DMS153 treated with DMSO at 0.1 percent for 48 hours (cell line): Measurements from ENCODE around the gene SNX14.
A peak's percentile ranks its signal among the peaks of the same experiment; 100 is the strongest.
"Not testable (repeated sequence)": the region's sequence is repeated elsewhere in the genome, so short reads cannot be mapped to it uniquely, and the experiment has no call there.

Experiments used
- DNase-seq: peaks from one replicate; lab custom pipeline; 2025; ENCODE audit not compliant: unreplicated experiment; lab: John Stamatoyannopoulos, UW

Gene SNX14, protein sequence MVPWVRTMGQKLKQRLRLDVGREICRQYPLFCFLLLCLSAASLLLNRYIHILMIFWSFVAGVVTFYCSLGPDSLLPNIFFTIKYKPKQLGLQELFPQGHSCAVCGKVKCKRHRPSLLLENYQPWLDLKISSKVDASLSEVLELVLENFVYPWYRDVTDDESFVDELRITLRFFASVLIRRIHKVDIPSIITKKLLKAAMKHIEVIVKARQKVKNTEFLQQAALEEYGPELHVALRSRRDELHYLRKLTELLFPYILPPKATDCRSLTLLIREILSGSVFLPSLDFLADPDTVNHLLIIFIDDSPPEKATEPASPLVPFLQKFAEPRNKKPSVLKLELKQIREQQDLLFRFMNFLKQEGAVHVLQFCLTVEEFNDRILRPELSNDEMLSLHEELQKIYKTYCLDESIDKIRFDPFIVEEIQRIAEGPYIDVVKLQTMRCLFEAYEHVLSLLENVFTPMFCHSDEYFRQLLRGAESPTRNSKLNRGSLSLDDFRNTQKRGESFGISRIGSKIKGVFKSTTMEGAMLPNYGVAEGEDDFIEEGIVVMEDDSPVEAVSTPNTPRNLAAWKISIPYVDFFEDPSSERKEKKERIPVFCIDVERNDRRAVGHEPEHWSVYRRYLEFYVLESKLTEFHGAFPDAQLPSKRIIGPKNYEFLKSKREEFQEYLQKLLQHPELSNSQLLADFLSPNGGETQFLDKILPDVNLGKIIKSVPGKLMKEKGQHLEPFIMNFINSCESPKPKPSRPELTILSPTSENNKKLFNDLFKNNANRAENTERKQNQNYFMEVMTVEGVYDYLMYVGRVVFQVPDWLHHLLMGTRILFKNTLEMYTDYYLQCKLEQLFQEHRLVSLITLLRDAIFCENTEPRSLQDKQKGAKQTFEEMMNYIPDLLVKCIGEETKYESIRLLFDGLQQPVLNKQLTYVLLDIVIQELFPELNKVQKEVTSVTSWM

DNA sequence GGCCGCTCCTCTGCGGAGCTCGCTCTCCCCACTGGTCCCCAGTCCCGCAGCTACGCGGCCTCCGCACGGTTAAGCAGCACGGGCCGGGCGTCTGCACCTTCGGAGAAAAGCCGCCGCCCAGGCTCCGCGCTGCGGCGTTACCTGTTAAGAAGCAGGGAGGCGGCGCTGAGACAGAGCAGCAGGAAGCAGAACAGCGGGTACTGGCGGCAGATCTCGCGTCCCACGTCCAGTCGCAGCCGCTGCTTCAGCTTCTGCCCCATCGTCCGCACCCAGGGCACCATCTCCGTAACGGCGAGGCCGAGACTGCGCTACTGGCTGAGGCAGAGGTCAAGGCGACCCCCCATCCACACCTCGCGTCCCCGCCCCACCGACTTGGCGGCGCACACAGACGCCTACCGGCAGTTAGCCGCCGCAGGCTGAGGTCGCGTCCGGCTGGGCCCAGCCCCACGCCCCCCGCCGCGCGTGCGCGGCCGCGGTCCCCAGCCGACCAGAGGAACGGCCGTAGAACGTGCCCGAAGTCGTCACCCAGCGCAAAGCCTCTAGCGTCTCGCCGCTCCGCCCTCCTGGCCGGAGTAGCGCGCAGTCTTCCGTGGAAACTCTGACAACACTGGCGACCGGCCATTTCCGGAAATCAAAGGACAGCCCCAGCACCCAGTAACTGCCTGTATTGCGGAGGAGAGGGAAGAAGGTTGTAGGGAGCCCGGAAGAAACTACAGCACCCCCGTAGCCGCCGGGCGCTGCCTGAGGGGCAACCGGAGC lies at the start of gene SNX14:
Gene SNX14, minus strand, starts transcription at position 421 of the 759 bp plus-strand sequence. Its CDS starts 140 bp downstream, at position 281.
- peak; percentile 86 for DNase-seq

DNA sequence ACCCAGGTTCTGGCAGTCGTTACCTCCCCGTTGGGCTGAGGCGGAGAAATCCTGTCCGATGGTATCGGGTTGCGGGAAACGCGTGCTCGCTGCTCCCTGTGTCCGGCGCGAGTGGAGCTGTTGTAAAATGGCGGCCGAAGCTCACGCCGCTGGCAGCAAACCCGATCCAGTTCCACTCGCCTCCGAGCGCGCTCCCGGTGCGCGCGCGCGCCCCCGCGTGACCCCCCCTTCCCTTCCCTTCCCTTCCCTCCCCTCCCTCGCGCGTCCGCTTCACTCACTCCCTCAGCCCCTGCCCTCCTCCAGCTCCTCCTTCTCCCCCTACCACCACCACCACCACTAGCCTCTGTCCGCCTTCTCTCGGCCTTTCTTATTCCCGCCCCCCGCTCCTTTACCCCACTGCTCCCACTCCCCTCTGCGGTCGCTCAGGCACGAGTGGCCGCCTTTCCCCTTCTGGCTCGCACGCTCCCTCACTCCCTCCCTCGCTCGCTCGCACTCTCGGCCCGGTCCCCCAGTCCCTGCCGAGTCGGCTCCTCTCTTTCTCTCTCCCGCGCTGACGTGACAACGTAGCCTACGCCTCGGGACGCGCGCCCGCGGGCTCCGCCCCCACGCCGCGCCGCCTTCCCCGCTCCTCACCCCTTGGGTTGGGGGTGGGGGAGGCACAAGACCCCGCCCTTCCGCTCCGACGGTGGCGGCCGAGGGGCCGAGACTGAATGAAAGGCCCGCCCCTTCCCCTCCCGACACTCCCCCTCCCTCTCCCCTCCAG lies 49.3 kb upstream of the SNX14 start, which contains the start of gene SYNCRIP:
Gene SYNCRIP, minus strand, starts transcription at position 113 of the 763 bp plus-strand sequence. CDS start 1,447 bp downstream, outside the sequence.
- DNase-seq: peak; percentile 98

DNA sequence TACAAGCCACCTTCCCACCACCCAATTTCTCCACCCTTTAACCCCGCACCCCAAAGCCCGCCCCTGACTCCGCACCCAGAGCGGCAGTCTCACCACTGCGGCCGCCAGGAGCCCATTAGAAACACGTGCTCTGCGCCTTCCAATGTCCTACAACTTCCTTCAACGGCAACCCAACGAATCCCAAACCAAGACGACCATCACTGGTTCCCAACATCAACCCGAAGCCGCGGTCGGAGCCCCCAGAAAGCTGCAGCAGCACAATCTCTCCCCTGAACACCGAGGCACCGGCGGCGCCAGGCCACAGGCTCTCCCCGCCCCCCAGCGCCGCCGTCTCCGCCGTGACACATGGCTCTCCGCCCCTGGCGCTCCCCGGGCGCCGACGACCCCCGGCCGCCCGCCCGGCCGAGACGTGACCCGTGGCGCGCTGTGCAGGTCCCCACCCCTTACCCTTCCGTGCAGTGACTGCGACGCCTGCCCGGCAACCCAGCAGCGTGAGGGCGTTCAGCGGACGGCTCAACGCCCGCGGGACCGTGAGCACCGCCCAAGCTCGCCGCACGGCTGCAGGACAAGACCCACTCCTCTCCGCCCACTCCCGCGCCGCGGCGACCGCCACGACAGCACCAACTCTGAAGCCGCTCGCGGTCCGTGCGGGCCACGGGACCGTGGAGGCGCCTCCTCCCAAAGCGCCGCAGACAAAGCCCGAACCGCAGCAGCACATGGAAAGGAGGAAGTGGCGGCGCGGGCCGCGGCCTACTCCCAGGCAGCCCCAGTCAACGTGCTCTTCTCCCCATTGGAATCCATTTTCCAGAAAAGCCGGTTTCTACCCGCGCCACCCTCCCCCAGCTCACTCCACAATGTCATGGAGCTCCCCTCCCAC lies 48.5 kb upstream of the SNX14 start:
- DNase-seq: no peak

DNA sequence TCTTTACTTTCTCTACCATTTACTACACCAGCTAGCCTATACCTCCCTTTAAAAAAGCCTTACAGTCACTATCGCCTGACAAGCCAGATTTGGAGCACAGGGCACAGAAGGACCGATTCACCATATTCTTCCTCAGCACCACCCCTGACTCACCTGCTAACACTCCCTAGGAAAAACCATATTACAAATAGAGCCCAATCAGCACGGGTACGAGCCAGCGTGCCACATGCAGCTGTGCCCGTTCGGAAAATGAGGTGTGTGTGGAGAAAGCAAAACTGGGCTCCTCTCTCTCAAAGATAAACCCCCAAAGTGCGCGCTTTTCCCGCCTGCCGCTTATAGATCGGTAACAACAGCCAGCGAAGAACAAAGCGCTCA lies 47.9 kb upstream of the SNX14 start:
- DNase-seq: no peak

DNA sequence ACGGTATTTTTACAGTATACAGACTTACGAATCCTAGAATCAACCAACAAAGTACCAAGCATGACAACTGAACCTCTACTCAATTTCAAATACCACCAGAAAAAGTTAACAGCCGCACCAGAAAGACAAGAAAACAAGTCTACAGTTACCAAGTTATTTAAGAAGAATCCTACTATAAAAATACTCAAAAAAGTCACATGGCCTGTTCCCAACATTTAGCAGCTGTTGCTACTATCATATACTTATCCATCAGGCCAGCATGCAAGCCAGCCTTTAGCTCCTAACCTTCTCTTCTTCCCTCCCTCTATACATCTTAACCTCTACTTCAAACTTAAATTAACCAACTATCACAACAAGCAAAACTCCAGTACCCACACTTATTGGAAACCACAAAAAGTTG lies 47.2 kb upstream of the SNX14 start:
- no peak for DNase-seq

DNA sequence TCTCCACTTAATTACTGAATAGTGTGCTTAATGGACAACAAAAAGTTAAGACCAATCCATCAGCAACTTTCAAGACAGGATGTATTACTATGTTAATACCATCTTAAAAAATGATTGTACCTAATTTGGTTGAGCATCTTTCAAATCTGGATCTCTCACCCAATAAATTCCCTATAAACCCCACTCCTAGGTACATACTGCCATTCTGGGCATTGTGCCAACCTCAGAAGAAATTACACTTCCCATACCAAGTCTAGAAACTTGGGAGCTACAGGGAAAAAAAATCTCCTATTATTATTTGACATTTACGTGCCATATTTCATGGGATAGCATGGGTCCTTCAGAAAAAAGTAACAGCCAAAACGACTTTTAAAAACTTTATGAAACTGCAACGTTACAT lies 43.9 kb upstream of the SNX14 start:
- no peak for DNase-seq

DNA sequence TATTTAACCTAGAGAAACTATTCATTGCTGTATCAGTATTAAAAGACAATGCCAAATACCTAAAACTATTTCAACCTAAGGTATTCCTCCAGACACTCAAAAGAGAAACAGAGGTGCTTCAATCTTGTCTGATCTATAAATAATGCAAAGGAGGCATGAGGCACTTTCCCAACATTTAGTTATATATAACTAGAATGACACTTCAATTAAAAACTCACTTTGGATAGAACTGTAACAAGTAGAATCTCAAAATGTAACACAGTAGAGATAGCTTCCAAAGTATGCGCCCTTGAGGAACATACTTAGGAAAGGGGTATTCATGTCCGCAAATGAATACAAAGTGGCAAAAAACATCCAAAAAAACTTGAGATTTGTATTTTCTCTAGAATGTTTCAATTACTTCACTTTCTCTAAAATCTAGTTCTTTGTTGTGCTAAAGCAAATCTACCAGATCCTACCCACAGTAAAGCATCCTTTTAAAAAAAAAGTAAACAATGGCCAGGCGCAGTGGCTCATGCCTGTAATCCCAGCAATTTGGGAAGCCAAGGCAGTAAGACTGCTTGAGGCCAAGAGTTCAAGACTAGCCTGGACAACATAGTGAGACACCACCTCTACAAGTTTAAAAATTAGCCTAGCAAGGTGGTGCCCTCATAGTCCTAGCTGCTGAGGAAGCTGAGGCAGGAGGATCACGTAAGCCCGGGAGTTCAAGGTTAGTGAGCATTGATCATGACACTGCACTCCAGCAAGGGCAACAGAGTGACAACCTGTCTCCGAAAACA lies 38.7 kb upstream of the SNX14 start:
- DNase-seq: no peak

DNA sequence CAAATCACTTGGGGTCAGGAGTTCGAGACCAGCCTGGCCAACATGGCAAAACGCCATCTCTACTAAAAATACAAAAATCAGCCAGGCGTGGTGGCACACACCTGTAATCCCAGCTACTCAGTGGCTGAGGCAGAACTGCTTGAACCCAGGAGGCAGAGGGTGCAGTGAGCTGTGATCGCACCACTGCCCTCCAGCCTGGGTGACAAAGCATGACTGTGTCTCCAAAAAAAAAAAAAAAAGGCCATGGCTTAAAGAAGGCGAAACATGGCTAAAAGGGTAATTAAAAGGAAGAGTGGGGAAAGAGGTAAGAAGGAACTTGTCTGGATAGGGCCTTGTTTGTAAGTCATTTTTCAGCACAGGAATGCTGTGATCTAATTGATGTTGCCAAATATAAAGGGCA lies 37.5 kb upstream of the SNX14 start:
- DNase-seq: not testable (repeated sequence)

DNA sequence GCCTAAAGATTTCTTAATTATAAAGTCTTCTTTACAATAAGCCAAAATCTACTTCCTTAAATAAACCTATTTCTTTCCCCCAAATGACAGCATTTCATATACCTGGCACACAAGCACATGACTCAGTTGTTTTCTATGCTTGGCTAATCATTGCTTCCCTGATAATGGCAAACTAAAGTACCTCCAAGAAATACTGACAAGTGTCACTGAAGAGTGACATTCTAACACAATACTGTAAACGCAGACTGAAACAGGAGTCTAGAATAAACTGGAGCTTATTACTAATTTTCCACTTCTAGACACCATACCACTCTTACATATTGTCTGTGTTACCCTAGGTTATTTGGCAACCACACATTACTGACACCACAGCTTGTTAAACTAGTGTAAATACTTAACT lies 34.7 kb upstream of the SNX14 start:
- DNase-seq: no peak

DNA sequence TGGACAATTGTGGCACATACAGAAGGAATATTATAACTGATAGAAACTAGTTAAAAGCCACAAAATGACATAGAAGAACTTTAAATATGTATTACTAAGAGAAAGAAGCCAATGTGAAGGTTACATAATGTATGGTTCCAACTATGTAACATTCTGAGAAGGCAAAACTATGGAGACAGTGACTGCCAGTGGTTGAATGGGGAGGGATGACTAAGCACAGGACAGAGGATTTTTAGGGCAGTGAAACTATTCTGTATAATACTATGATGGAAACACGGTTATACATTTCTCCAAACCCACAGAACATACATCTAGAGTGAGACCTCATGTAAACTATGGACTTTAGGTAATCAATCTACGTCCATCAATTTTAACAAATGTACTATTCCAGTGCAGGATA lies 26.6 kb upstream of the SNX14 start:
- no peak for DNase-seq

DNA sequence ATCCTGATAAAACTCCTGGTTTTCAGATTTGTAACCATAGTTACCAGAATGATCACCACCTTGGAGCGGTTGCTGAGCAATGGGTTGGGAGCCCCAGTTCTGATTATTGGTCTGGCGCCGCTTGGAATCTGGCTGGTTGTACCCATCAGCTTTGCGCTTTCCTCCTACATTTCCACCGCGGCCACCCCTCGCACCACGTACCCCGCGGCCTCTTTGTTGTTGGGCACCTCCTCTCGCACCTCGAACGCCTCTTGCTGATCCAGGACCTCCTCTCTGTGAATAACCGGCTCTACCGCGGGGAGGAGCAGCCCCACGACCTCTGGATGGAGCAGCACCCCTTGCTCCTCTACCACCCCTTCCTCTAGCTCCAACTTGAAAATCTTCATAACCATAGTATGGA lies 21.1 kb upstream of the SNX14 start:
- no peak for DNase-seq

DNA sequence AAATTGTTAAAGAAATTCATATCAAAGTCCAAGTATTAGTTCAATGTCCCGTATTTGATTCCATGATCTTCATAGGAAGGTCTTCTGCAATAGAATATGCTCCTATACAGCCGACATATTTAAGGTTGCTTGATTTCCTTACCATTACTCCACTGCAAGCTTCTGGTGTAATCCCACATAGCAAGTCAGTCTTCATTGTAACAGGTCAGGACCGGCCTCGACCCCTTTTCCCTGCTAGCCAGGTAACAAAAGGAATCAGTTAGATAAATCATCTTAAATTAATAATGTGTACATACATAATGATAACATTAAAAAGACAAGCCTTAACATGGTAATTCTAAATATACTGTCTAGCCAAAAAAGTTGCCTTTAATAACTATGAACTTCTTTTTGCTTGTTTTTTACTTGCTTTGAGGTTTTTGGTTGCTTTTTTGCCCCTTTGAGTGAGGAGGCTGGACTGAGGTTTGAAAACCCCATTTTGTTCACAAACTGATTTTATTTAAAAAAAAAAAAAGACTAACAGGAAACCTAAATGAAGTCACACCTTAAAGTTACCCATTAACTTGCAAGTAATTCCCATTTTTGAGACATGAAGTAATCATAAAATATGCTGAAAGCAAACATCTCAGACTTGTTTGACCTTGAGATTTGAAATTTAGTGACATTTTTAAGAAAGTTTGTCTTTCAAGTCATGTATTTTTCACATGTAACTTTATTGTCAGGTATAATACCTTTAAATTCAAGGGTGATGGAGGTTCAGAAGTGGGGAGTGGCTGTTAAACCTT lies 19.2 kb upstream of the SNX14 start:
- DNase-seq: no peak

DNA sequence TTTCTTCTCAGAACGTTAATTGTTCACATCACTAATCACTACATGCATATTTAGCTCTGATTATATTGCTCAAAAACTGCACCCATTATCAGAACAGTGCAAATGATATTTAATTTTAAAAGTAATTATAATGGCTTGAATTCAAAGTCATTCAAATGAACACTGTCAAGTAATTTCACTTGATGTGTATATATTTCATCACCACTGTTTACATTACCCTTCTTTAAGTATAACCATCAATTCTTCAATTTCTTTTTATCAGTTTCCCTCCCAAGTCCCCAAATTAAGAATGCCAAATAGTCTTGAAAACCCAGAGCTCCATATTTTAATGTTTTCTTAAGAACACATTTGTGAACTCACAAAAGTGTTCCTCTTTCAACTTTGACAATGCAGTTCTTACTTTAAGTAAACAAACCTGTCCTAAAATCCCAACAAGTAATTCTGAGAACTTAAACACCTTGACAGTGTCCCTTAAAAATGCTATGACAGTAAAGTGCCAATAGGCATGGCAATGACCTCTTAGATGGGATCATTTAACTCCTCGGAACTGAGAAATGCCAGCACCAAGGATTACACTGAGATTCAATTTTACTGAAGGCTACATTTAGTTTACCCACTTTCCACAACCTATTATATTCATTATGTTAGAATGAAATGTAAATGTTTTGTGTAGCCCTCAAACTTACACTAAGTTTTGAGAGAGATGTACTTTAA lies 16.7 kb upstream of the SNX14 start:
- DNase-seq: no peak

DNA sequence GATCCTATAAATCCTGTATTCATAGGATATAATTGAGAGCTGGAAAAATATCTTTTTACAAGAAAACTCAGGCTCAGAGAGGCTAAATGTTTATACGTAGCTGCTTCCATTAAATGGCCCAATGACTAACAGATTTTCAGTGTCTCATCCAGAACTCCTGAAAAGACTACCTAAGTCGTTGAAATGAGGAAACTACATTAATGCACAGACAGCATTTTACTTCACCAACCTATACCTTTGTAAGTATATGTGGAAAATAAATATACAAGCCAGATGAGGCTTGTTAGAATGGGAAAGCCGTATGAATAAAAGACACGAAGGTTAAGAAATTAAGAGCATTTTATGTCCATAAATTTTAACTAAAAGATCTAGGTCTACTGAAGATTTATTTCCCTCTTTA lies 8.4 kb upstream of the SNX14 start:
- no peak for DNase-seq

DNA sequence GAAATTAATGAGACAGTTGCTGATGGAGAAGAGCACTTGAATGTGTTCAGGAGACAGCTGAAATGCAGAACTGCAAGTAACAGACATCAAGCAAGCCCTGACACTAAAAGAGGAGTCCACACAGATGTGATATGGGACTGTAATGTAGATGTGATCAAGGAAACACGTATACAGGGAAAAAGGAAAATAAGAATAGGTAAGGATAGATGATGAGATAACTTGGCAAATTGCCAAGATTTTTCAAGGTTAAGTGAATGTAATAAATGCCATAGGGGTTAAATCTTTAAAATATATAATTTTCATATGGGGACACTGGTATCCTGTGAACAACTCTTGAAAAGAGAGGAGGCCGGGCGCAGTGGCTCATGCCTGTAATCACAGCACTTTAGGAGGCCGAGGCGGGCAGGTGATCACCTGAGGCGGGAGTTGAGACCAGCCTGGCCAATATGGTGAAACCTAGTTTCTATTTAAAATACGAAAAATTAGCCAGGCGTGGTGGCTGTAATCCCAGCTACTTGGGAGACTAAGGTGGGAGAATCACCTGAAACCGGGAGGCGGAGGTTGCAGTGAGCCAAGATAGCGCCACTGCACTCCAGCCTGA lies 7.2 kb upstream of the SNX14 start:
- no peak for DNase-seq

DNA sequence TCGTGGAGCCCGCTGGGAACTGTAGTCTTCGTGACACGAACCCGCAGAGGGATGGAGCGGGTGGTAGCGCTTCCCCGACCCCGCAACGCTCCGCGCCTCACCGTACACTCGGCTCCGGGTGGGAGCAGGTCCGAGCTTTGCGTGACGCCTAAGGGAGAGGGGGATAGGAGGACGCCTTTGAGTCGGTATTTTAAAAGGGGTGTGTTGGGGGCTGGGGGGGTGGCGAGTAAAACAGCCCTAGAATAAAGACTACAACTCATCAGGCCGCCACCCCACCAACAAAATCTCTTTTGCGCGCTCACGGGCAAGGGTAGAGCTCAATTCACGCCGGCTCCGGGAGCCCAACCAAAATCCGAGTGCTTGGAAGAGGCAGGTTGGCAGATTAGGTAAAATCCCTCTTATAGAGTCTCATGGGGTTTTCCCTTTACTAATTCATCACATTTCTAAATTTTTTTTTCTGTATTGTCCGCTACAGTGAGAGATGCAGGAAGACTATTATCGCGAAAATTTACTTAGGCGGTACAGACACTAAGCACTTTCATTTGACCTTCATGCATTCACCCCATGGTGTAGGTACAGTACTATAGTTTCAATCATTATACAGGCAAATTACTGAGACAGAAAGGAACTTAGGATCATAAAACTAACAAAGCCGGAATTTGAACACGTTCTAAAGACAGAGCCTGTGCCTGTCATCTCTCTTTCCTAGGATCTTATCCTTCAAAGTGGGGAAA lies 706 bp upstream of the SNX14 start:
- DNase-seq: no peak
